HEK293T (cell line): Measurements from ENCODE around the gene OSBPL2.

Experiments used
- CTCF ChIA-PET: fragments of 350-600 bp; formaldehyde crosslinking; extraction: SDS; loops from one replicate; lab custom pipeline; 2021; ENCODE audit warnings: antibody characterized with exemption, inconsistent platforms; lab: Yijun Ruan, JAX
- POLR2A ChIA-PET: fragments of 350-600 bp; formaldehyde crosslinking; extraction: SDS; loops from one replicate; lab custom pipeline; 2020; ENCODE audit warnings: antibody characterized with exemption, inconsistent platforms; lab: Yijun Ruan, JAX
- DNase-seq: peaks from one replicate; pipeline ENCODE4 v3.0.0; 2012; ENCODE audit warnings: mixed read lengths; ENCODE audit errors: extremely low spot score
- ARNT ChIP-seq: fragments of 450-650 bp; IDR thresholded peaks from 2 replicates; pipeline ENCODE4 v1.6.1; 2017; ENCODE audit warnings: mild to moderate bottlenecking
- BHLHE40 ChIP-seq: fragments of 450-650 bp; IDR thresholded peaks from 2 replicates; pipeline ENCODE4 v1.6.1; 2016; ENCODE audit warnings: mild to moderate bottlenecking, moderate library complexity, borderline replicate concordance
- CTBP1 ChIP-seq: fragments of 450-650 bp; IDR thresholded peaks from 2 replicates; pipeline ENCODE4 v1.6.1; 2016; ENCODE audit warnings: borderline replicate concordance
- ELF4 ChIP-seq: fragments of 450-650 bp; IDR thresholded peaks from 2 replicates; pipeline ENCODE4 v1.6.1; 2017; ENCODE audit warnings: antibody characterized with exemption
- FOXA1 ChIP-seq: fragments of 450-650 bp; IDR thresholded peaks from 2 replicates; pipeline ENCODE4 v1.6.1; 2016; ENCODE audit warnings: mild to moderate bottlenecking
- FOXK2 ChIP-seq: fragments of 450-650 bp; IDR thresholded peaks from 2 replicates; pipeline ENCODE4 v1.6.1; 2016; ENCODE audit warnings: mild to moderate bottlenecking
- FOXM1 ChIP-seq: fragments of 450-650 bp; IDR thresholded peaks from 2 replicates; pipeline ENCODE4 v1.6.1; 2017; ENCODE audit warnings: mild to moderate bottlenecking, borderline replicate concordance
- HDGF ChIP-seq: fragments of 450-650 bp; IDR thresholded peaks from 2 replicates; pipeline ENCODE4 v1.6.1; 2017; ENCODE audit warnings: antibody characterized with exemption, borderline replicate concordance
- L3MBTL2 ChIP-seq: fragments of 450-650 bp; conservative IDR thresholded peaks from 2 replicates; pipeline ENCODE4 v1.6.1; 2016; ENCODE audit warnings: mild to moderate bottlenecking
- LEF1 ChIP-seq: fragments of 450-650 bp; IDR thresholded peaks from 2 replicates; pipeline ENCODE4 v1.6.1; 2017; ENCODE audit warnings: mild to moderate bottlenecking, borderline replicate concordance
- NFRKB ChIP-seq: fragments of 450-650 bp; IDR thresholded peaks from 2 replicates; pipeline ENCODE4 v1.6.1; 2016; ENCODE audit warnings: mild to moderate bottlenecking, moderate library complexity
- SP1 ChIP-seq: fragments of 450-650 bp; IDR thresholded peaks from 2 replicates; pipeline ENCODE4 v1.6.1; 2017
- SUZ12 ChIP-seq: fragments of 450-650 bp; IDR thresholded peaks from 2 replicates; pipeline ENCODE4 v1.6.1; 2016; ENCODE audit warnings: mild to moderate bottlenecking
- TARDBP ChIP-seq: fragments of 450-650 bp; IDR thresholded peaks from 2 replicates; pipeline ENCODE4 v1.6.1; 2016
- ZNF384 ChIP-seq: fragments of 450-650 bp; IDR thresholded peaks from 2 replicates; pipeline ENCODE4 v1.6.1; 2016
- TF ChIP-seq, protein P1 (sequence below): fragments of 450-650 bp; IDR thresholded peaks from 2 replicates; pipeline ENCODE4 v1.6.1; 2016

OSBPL2 gene

DNA sequence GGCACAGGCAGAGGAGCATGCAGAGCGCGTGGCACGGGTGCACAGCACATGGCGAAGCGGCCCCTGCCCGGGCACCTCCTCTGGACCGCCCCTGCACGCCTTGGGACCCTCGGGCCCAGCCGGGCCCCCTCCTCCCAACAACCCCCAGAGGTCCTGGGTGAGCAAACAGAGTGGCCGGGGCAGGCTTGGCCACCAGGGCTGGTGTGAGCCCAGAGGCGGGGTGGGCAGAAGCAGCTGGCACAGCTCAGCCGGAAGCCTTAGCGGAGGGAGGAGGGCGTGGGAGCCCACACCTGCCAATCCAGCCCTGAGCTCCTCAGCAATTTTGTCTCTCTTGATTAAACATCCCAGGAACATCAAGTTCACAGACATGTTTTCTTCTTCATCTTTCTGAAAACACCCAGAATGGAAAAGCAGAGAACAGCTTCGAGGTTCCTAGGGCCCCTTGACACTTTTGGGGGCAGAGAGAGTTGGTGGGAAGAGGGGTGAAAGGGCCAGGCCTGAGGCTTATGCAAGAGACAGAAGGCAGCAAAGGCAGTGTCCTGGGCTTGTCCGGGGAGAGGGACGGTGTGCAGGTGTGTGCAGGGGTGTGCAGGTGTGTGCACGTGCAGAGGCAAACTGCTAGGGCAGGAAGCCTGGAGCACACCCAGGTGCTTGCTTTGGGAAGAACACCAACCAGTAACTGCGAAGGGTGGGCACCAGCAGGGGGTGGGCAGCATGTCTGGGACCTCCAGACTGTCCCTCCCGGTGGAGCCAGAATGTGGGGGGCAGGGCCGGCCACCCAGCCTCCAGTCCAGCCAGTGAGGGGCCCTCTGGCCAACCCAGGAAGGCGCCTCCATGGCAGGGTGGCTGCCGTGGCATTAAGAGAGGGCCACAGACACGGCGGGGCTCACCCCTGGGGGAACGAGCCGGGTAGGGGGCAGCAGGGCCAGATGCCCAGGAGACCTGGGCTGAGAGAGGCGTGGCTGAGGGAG, 23.0 kb upstream of the OSBPL2 start:
- POLR2A ChIA-PET: no interaction called here
- TF ChIP-seq FOXA1: no peak
- no peak for TF ChIP-seq SUZ12
- no peak for TF ChIP-seq FOXM1
- no peak for TF ChIP-seq NFRKB
- no peak for TF ChIP-seq TARDBP
- TF ChIP-seq, protein P1, sequence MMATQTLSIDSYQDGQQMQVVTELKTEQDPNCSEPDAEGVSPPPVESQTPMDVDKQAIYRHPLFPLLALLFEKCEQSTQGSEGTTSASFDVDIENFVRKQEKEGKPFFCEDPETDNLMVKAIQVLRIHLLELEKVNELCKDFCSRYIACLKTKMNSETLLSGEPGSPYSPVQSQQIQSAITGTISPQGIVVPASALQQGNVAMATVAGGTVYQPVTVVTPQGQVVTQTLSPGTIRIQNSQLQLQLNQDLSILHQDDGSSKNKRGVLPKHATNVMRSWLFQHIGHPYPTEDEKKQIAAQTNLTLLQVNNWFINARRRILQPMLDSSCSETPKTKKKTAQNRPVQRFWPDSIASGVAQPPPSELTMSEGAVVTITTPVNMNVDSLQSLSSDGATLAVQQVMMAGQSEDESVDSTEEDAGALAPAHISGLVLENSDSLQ: no peak
- no peak for TF ChIP-seq ELF4
- no peak for TF ChIP-seq ARNT
- TF ChIP-seq FOXK2: no peak
- TF ChIP-seq ZNF384: no peak
- CTCF ChIA-PET: no interaction called here
- DNase-seq: no peak

DNA sequence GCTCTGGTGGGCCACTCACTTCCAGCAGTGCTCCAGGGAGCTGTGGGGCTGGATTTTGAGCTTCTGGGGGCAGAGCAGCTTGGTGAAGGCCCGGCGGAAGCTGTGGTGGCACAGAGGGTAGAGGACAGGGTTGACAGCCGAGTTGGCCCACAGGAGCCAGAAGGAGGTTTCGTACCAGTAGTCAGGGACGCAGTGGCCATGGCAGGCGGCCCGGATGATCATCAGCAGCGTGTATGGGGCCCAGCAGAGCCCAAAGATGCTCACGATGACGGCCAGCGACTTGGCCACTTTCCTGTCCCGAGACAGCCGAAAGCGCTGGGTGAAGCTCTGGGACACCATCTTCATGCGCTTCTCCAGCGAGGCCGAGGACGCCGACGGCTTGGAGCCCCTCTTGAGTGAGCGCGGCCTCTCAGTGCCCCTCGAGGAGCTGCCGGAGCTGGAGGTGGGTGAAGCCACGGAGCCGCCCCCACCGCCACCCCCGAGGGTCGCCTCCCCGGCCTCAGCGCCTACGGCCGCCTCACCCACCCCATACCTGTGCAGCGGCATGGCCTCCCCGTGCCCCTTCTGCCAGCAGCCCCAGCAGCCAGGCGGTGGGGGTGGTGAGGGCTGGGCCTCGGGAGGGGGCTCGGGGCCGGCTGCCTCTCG, 22.2 kb upstream of the OSBPL2 start:
- ChIA-PET CTCF (no interaction called here), POLR2A (interaction anchor here (0.7 to 1.3 kb wide), 2 partner anchors 150 to 171 kb away, joined by 3 read pairs; partner anchors contain the start of gene RPS21)
- no peak for TF ChIP-seq LEF1
- TF ChIP-seq SP1: no peak
- TF ChIP-seq TARDBP: no peak
- TF ChIP-seq FOXM1: no peak
- TF ChIP-seq ARNT: no peak
- DNase-seq: no peak

DNA sequence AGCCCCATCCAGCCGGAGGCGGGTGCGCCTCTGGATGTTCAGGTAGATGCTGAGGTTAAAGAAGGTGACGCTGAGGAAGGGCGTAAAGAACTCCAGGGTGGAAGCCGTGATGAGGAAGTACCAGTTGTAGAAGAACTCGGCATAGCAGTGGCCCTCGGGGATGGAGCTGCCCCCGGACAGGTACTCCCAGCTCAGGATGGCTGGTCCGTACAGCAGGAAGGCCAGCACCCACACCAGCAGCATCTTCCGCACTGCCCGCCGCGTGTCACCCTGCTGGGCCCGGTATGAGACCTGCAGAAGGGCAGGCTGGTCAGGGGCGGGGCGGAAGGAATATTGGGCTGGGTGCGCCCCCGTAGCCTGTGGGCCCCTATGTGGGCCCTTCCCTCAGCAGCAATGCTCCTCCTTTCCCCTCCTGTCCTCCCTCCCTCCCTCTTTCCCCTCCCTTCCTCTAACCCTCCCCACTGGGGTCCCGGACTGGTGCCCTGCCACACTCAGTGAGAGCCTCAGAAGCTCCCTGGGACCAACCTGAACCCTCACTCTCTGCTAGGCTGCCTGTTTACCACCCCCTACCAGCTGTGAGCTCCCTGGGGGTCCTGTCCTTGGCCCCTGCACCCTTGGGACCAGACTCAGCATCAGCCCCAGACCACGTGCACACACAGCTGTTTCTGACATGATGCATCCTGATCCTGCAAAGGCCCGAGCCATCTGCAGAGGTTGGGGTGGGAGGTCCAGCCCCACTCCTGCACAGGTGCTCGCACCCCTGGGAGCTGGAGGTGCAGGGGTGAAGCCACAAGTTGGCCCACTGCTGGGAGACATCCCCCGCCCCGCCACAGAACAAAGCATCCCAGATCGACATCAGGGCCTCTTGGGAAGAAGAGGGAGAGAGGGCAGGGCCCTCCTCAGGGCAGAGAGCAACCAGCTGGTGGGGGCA, 21.4 kb upstream of the OSBPL2 start:
- ChIA-PET CTCF (no interaction called here), POLR2A (interaction anchor here (0.7 to 1.3 kb wide), 2 partner anchors 151 to 170 kb away, joined by 3 read pairs; partner anchors contain the start of gene RPS21)
- no peak for DNase-seq
- TF ChIP-seq SUZ12 (no peak), ARNT (no peak), FOXK2 (no peak)

DNA sequence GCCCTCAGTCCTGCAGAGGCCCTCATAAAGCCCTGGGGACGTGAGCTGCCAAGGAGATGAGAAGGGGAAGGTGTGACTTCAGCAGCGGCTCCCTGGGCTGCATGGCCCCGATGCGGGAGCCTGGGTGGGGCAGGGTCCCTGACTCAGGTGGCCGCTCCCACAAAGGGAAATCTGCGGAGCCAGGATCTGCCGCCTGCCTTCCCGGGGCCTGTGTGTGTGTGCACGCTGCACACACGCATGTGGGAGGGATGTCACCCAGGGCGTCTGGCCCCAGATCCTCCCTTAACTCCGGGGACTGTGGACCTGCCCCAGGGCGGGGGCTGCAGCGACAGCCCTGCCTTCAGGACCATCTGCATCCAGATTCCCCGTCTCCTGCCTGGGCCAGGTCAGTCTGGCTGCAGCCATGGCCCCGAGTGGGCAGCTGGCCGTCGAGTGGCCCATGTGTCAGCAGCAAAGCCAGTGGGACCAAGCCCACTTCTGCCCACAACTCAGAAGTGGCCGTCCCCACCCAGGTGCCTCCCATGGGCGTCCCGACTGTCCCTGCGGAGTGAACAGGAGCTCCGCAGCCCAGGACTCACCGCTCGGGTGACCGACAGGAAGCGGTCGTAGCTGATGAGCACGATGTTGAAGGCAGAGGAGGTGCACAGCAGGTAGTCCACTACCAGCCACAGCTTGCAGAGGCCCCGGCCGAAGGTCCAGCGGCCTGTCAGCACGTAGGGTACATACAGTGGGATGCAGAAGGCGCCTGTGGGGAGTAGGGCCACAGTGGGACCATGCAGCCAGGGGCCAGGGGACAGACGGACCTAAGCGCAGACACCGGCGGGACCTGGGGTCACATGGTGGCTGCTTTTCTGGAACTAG, 20.2 kb upstream of the OSBPL2 start:
- DNase-seq: no peak
- ChIA-PET POLR2A (no interaction called here), CTCF (no interaction called here)
- no peak for TF ChIP-seq HDGF
- no peak for TF ChIP-seq FOXK2
- no peak for TF ChIP-seq ZNF384
- TF ChIP-seq, protein P1: no peak
- no peak for TF ChIP-seq L3MBTL2
- no peak for TF ChIP-seq BHLHE40
- no peak for TF ChIP-seq CTBP1
- TF ChIP-seq SP1: no peak
- TF ChIP-seq NFRKB: no peak
- TF ChIP-seq SUZ12: no peak
- no peak for TF ChIP-seq FOXM1
- TF ChIP-seq TARDBP: no peak
- no peak for TF ChIP-seq ARNT
- TF ChIP-seq FOXA1: no peak
- no peak for TF ChIP-seq LEF1
- TF ChIP-seq ELF4: no peak

DNA sequence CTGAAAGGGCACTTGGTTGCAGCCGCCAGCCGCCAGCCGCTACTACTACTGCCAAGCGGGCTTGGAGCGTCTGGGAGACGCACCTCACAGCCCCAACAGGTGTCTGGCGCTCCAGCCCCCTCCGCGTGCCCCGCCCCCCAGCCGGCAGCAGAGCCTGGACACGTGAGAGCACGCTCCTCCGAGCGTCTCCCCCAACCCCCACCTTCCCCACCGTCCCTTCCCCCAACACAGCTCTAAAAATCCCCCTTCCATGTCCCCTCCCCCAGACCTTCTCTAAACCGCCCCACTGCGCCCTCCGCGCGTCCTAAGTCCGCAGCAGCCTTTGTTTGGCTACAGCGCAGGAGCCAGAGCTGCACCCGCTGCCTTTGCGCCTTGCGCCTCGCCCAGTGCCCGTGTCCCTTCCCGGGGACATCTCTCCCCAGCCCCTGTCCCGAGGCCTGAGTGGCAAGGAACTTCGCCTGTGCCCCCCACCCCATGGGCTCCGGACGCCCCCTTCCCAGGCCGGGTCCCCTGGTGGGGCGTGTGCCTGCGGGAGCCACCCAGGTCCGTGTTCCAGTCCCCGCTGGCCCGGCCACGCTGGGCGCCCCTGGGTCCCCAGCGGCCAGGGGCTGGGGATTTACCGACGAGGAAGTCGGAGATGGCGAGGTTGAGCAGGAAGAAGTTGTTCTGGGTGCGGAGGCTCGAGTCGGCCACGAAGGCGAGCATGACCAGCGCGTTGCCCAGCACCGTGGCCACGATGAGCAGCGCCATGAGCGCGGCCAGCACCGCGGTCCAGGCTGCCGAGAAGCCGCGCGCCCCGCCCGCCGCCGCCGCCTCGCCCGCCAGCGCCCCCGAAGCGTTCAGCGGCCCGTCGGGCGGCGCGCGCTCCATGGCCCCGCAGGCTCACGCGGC, 19.0 kb upstream of the OSBPL2 start:
- TF ChIP-seq ARNT (no peak), FOXK2 (no peak), NFRKB (no peak), TARDBP (no peak), CTBP1 (no peak)
- ChIA-PET POLR2A (no interaction called here), CTCF (no interaction called here)
- no peak for DNase-seq
